Progenitor cell of endocrine pancreas (in vitro differentiated cells): ENCODE measurements around the gene FBXL16. TPM values are rescaled to one million over a fixed set of nuclear protein-coding genes. Genes with fewer than 3 reads are reported as not detected.
"Not testable (repeated sequence)": the region's sequence is repeated elsewhere in the genome, so short reads cannot be mapped to it uniquely, and the experiment has no call there.

ENCODE experiments used
- DNase-seq: peaks from one replicate; pipeline ENCODE4 v3.0.0; 2021; ENCODE audit warnings: low spot score; ENCODE audit not compliant: unreplicated experiment
- H3K27ac Mint-ChIP-seq: 2 replicates; pipeline ENCODE4 v1.8.0; 2021; ENCODE audit warnings: mild to moderate bottlenecking, moderate library complexity, mixed read lengths
- H3K27me3 Mint-ChIP-seq: 2 replicates; pipeline ENCODE4 v1.8.0; 2021; ENCODE audit warnings: mixed read lengths
- H3K36me3 Mint-ChIP-seq: 2 replicates; pipeline ENCODE4 v1.8.0; 2022; ENCODE audit warnings: mixed read lengths; ENCODE audit not compliant: insufficient read depth
- H3K4me1 Mint-ChIP-seq: 2 replicates; pipeline ENCODE4 v1.8.0; 2021; ENCODE audit warnings: low read depth, mixed read lengths
- H3K4me3 Mint-ChIP-seq: 2 replicates; pipeline ENCODE4 v1.8.0; 2021; ENCODE audit warnings: low read depth, mild to moderate bottlenecking, moderate library complexity, mixed read lengths
- H3K9me3 Mint-ChIP-seq: 2 replicates; pipeline ENCODE4 v1.8.0; 2021; ENCODE audit warnings: low read depth, mixed read lengths
- total RNA-seq: library from RNA; stranded (reverse); gene quantifications from 2 replicates; pipeline ENCODE4 v1.2.1, GENCODE V29; 2021
- TF ChIP-seq, protein P1 (sequence below): fragments of 200-600 bp; sonication (generic); IDR thresholded peaks from one replicate; pipeline ENCODE4 v1.5.0; 2021; ENCODE audit warnings: antibody characterized with exemption, mild to moderate bottlenecking; ENCODE audit not compliant: unreplicated experiment

FBXL16 gene
- total RNA-seq, 1 donor from 2014 or later: 4.3 TPM

DNA sequence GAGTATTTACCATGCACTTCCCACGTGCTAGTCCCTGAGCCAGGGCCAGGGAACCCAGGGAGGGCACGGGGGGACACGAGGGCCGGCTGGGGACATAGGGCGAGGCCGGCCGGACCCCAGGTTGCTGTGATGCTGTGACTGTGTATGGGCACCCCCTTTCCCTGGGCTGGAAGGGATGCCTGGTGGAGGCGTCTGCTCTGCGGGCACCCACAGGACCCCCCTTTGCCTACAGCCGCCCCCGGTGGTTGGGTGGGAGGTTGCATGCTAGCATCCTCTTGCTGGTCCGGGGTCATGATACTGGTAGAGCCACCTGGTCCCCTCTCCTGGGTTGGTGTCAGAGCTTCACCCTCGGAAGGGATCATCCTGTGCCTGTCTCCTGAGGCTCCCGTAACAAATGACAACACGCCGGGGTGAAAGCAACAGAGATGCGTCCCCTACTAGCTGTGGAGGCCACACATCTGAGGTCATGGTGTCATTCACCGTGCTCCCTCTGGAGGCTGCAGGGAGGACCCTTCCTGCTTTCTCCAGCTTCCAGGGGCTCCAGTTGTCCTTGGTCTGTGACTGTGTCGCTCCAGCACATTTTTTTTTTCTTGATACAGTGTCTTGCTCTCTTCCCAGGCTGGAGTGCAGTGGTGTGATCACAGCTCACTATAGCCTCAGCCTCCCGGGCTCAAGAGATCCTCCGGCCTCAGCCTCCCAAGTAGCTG, 38.3 kb upstream of the FBXL16 start:
- TF ChIP-seq, protein P1, sequence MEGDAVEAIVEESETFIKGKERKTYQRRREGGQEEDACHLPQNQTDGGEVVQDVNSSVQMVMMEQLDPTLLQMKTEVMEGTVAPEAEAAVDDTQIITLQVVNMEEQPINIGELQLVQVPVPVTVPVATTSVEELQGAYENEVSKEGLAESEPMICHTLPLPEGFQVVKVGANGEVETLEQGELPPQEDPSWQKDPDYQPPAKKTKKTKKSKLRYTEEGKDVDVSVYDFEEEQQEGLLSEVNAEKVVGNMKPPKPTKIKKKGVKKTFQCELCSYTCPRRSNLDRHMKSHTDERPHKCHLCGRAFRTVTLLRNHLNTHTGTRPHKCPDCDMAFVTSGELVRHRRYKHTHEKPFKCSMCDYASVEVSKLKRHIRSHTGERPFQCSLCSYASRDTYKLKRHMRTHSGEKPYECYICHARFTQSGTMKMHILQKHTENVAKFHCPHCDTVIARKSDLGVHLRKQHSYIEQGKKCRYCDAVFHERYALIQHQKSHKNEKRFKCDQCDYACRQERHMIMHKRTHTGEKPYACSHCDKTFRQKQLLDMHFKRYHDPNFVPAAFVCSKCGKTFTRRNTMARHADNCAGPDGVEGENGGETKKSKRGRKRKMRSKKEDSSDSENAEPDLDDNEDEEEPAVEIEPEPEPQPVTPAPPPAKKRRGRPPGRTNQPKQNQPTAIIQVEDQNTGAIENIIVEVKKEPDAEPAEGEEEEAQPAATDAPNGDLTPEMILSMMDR: peak; percentile 33
- Mint-ChIP-seq H3K4me3 (no peak overlapping the region), H3K4me1 (peaks cover 3% of the 10 kb centered on the region), H3K36me3 (no peaks in the 10 kb centered on the region), H3K27me3 (no peaks in the 10 kb centered on the region), H3K27ac (no peak overlapping the region), H3K9me3 (no peaks in the 10 kb centered on the region)
- DNase-seq: no peak

DNA sequence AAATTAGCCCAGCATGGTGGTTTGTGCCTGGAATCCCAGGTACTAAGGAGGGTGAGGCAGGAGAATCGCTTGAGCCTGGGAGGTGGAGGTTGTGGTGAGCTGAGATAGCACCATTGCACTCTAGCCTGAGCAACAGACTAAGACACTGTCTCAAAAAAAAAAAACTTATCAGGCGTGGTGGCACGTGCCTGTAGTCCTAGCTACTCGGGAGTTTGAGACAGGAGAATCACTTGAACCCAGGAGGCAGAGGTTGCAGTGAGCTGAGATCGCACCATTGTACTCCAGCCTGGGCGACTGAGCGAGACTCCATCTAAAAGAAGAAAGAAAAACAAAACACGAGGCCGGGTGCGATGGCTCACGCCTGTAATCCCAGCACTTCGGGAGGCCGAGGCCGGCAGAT, 37.3 kb upstream of the FBXL16 start:
- not testable (repeated sequence) for H3K9me3 Mint-ChIP-seq, H3K4me1 Mint-ChIP-seq, H3K4me3 Mint-ChIP-seq, DNase-seq, H3K36me3 Mint-ChIP-seq, H3K27me3 Mint-ChIP-seq
- peak overlapping the region; percentile 33 for H3K27ac Mint-ChIP-seq

DNA sequence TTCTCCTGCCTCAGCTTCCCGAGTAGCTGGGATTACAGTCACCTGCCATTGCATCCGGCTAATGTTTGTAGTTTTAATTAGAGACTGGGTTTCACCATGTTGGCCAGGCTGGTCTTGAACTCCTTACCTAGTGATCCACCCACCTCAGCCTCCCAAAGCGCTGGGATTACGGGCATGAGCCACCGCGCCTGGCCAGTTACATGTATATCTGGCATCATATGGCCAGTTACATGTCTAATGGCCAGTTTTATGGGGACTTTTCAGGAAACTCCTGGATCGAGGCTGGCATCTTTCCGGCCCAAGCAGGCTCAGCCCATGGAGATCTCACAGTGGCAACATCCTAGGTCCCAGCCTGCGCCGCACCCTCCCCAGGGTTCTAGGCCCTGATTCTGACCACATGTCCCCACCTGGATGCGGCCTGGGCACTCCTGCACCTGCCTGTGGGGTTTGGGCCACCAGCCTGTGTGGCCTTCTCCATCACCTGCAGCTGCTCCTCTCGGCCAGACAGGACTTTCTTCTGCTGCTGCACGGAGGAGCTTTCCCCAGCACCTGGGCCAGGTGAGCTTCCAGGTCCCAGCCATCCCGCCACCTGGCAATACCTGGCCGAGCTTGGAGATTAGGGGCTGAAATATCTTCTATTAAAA, 36.5 kb upstream of the FBXL16 start:
- H3K4me1 Mint-ChIP-seq: peaks cover 3% of the 10 kb centered on the region
- H3K9me3 Mint-ChIP-seq: no peaks in the 10 kb centered on the region
- no peak for DNase-seq
- peaks cover 2% of the 10 kb centered on the region for H3K36me3 Mint-ChIP-seq
- peak overlapping the region; percentile 80 for H3K4me3 Mint-ChIP-seq
- no peak overlapping the region for H3K27ac Mint-ChIP-seq
- TF ChIP-seq, protein P1: no peak
- no peaks in the 10 kb centered on the region for H3K27me3 Mint-ChIP-seq

DNA sequence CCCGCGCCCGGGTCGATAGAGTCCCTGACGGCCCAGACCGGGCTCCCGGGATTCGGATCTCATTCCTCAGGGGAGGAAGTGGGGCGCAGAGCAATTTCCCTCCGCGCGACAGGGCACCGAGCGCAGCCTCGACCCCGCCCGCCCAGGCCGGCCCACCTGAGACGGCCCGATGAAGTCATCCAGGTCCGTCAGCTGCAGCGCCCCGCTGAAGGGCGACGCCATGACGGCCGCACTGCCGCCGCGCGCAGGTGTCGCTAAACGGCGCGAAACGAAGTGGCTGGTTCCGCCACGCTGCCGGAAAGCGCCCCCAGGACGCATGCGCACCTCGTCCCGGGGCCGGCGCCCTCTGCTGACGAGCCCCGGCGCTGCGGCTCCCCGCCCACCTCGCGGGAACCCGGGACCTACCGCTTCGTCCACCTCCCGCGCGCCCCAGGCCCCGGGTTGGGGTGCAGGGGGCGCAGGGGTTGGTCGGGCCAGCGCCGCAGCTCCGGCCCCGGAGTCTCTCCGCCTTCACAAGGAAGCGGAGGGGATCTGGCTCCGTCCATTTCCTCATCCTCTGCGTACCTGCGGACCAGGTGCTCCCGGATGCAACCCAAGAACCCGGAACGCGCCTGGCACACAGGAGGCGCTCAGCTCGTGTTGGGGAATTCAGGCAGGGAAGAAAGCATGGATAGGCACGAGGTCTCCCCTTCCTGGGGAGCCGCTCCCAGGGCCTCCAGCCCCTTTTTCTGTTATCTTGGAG, 35.3 kb upstream of the FBXL16 start, which contains the start of gene CIAO3:
Gene CIAO3, minus strand, starts transcription at position 234 of the 742 bp plus-strand sequence. Its CDS starts 12 bp downstream, at position 222.
- Mint-ChIP-seq H3K36me3 (peaks cover 4% of the 10 kb centered on the region), H3K27me3 (no peaks in the 10 kb centered on the region), H3K27ac (peak within 1 kb of the TSS; percentile 93), H3K4me3 (peak within 1 kb of the TSS; percentile 80), H3K9me3 (no peaks in the 10 kb centered on the region), H3K4me1 (peaks cover 3% of the 10 kb centered on the region)
- DNase-seq: peak; percentile 93
- TF ChIP-seq, protein P1: peak; percentile 90

DNA sequence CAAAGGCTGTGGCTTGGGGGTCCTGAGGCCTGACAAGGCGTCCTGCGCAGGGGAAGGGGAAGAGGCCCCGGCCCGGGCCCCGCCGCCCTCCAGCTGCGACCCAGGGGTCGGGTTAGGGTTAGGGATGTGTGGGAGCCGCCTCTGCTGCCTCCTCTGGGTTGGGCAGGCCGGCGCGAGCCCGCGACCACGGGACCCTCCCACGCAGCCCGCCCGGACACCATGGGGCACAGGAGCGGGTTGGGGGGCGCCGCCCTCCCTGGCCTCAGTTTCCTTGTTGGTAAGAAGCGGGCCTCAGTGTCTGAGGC, 34.8 kb upstream of the FBXL16 start:
- no peaks in the 10 kb centered on the region for H3K27me3 Mint-ChIP-seq
- no peaks in the 10 kb centered on the region for H3K9me3 Mint-ChIP-seq
- H3K4me1 Mint-ChIP-seq: peaks cover 3% of the 10 kb centered on the region
- no peak overlapping the region for H3K27ac Mint-ChIP-seq
- no peak for DNase-seq
- H3K4me3 Mint-ChIP-seq: peak overlapping the region; percentile 80
- TF ChIP-seq, protein P1: no peak
- peaks cover 5% of the 10 kb centered on the region for H3K36me3 Mint-ChIP-seq
